GM12874 (cell line): Measurements from ENCODE around the gene PRSS23.

Experiments
- CTCF ChIP-seq: IDR thresholded peaks from 2 replicates; pipeline ENCODE4 v1.5.1; 2011; ENCODE audit warnings: low read depth, mild to moderate bottlenecking, control low read depth, low read length, moderate library complexity; ENCODE audit not compliant: insufficient read depth

The PRSS23 gene

GRCh38 chr11:86799680-86800075 lies 664 bp upstream of the PRSS23 start:
- TF ChIP-seq CTCF = no peak

- TF ChIP-seq CTCF = no peak
These were observed 574 bp downstream of the PRSS23 start for GRCh38 chr11:86800960-86801272.

GRCh38 chr11:86801364-86801763 lies 1.0 kb downstream of the PRSS23 start:
- no peak for TF ChIP-seq CTCF

GRCh38 chr11:86802146-86802545 lies 1.8 kb downstream of the PRSS23 start:
- TF ChIP-seq CTCF = no peak

GRCh38 chr11:86802601-86803051 lies 2.3 kb downstream of the PRSS23 start:
- peak; percentile 21; the same call in 1 of the 2 replicates for TF ChIP-seq CTCF

GRCh38 chr11:86803136-86804045 lies 3.0 kb downstream of the PRSS23 start:
- no peak for TF ChIP-seq CTCF

GRCh38 chr11:86804951-86805350 lies 4.6 kb downstream of the PRSS23 start:
- TF ChIP-seq CTCF = no peak
